Neural progenitor cell (in vitro differentiated cells): Measurements from ENCODE around the gene TYRO3. TPM values are rescaled to one million over a fixed set of nuclear protein-coding genes. Genes with fewer than 3 reads are reported as not detected.
"Not testable (repeated sequence)": the region's sequence is repeated elsewhere in the genome, so short reads cannot be mapped to it uniquely, and the experiment has no call there.

Experiments
- DNase-seq: peaks from one replicate; pipeline ENCODE4 v3.0.0-alpha.2; 2016; ENCODE audit warnings: low spot score
- H2AFZ ChIP-seq: fragments of 200-600 bp; sonication (generic); replicated peaks from 2 replicates; pipeline ENCODE4 v1.6.1; 2016; ENCODE audit warnings: antibody characterized with exemption
- H3F3A ChIP-seq: fragments of 200-600 bp; sonication (generic); 2 replicates; pipeline ENCODE4 v1.6.1; 2016; ENCODE audit warnings: antibody characterized with exemption, low read depth
- H3K27ac ChIP-seq: fragments of 200-600 bp; sonication (generic); 2 replicates; pipeline ENCODE4 v1.5.1; 2016; ENCODE audit warnings: mild to moderate bottlenecking
- H3K27me3 ChIP-seq: fragments of 200-600 bp; sonication (generic); 2 replicates; pipeline ENCODE4 v1.6.1; 2016; ENCODE audit warnings: mild to moderate bottlenecking, moderate library complexity
- H3K36me3 ChIP-seq: fragments of 200-600 bp; sonication (generic); 2 replicates; pipeline ENCODE4 v1.5.1; 2016
- H3K4me1 ChIP-seq: fragments of 200-600 bp; sonication (generic); 2 replicates; pipeline ENCODE4 v1.6.1; 2016; ENCODE audit warnings: mixed run types
- H3K4me2 ChIP-seq: fragments of 200-600 bp; sonication (generic); 2 replicates; pipeline ENCODE4 v1.6.1; 2016
- H3K4me3 ChIP-seq: fragments of 200-600 bp; sonication (generic); 2 replicates; pipeline ENCODE4 v1.5.1; 2016
- H3K79me2 ChIP-seq: fragments of 200-600 bp; sonication (generic); 2 replicates; pipeline ENCODE4 v1.6.1; 2016; ENCODE audit warnings: low read depth
- H3K9ac ChIP-seq: fragments of 200-600 bp; sonication (generic); 2 replicates; pipeline ENCODE4 v1.6.1; 2016
- H3K9me3 ChIP-seq: fragments of 200-600 bp; sonication (generic); 2 replicates; pipeline ENCODE4 v1.5.1; 2016; ENCODE audit warnings: low read depth
- H4K20me1 ChIP-seq: fragments of 200-600 bp; sonication (generic); 2 replicates; pipeline ENCODE4 v1.6.1; 2016; ENCODE audit warnings: low read depth
- H3K27ac Mint-ChIP-seq: 3 replicates; pipeline ENCODE4 v1.8.0; 2021; ENCODE audit warnings: mixed read lengths
- H3K27me3 Mint-ChIP-seq: 2 replicates; pipeline ENCODE4 v1.8.0; 2022; ENCODE audit warnings: low read depth, mild to moderate bottlenecking, inconsistent platforms, moderate library complexity, mixed read lengths; ENCODE audit not compliant: insufficient read depth
- H3K36me3 Mint-ChIP-seq: 3 replicates; pipeline ENCODE4 v1.8.0; 2021; ENCODE audit warnings: mixed read lengths
- H3K4me1 Mint-ChIP-seq: 3 replicates; pipeline ENCODE4 v1.8.0; 2021; ENCODE audit warnings: mixed read lengths
- H3K4me3 Mint-ChIP-seq: 3 replicates; pipeline ENCODE4 v1.8.0; 2021; ENCODE audit warnings: mild to moderate bottlenecking, moderate library complexity, mixed read lengths
- H3K9me3 Mint-ChIP-seq: 3 replicates; pipeline ENCODE4 v1.8.0; 2020; ENCODE audit warnings: mixed read lengths
- EZH2 ChIP-seq: fragments of 200-600 bp; sonication (generic); IDR thresholded peaks from 2 replicates; pipeline ENCODE4 v1.6.1; 2017; ENCODE audit warnings: antibody characterized with exemption, mild to moderate bottlenecking, moderate library complexity
- EZH2phosphoT487 ChIP-seq: fragments of 200-600 bp; sonication (generic); IDR thresholded peaks from 2 replicates; pipeline ENCODE4 v1.6.1; 2017; ENCODE audit warnings: antibody characterized with exemption
- total RNA-seq: library from RNA; depleted of rRNA; stranded (reverse); fragments of >200 nt; gene quantifications from 2 replicates; pipeline ENCODE4 v1.2.3, GENCODE V29; 2015; ENCODE audit warnings: low replicate concordance
- TF ChIP-seq, protein P1 (sequence below): fragments of 200-600 bp; sonication (generic); IDR thresholded peaks from 2 replicates; pipeline ENCODE4 v1.5.1; 2017; ENCODE audit warnings: antibody characterized with exemption, mild to moderate bottlenecking

Gene TYRO3
- total RNA-seq, 1 donor from 2014 or later: 59.1 TPM

- H3K4me2 ChIP-seq, H3K9me3 ChIP-seq, H2AFZ ChIP-seq, H3K27ac ChIP-seq, H3K79me2 ChIP-seq, H3K27ac Mint-ChIP-seq, H3K4me3 ChIP-seq, H3K4me1 ChIP-seq, H3K27me3 Mint-ChIP-seq, H3F3A ChIP-seq, H3K27me3 ChIP-seq, DNase-seq, H4K20me1 ChIP-seq, H3K4me1 Mint-ChIP-seq, H3K9me3 Mint-ChIP-seq, H3K36me3 ChIP-seq, H3K9ac ChIP-seq, H3K4me3 Mint-ChIP-seq, H3K36me3 Mint-ChIP-seq: not testable (repeated sequence)
These were observed 33.7 kb downstream of the TYRO3 start for GRCh38 chr15:41592718-41593117.

- TF ChIP-seq EZH2phosphoT487: no peak
- TF ChIP-seq, protein P1, sequence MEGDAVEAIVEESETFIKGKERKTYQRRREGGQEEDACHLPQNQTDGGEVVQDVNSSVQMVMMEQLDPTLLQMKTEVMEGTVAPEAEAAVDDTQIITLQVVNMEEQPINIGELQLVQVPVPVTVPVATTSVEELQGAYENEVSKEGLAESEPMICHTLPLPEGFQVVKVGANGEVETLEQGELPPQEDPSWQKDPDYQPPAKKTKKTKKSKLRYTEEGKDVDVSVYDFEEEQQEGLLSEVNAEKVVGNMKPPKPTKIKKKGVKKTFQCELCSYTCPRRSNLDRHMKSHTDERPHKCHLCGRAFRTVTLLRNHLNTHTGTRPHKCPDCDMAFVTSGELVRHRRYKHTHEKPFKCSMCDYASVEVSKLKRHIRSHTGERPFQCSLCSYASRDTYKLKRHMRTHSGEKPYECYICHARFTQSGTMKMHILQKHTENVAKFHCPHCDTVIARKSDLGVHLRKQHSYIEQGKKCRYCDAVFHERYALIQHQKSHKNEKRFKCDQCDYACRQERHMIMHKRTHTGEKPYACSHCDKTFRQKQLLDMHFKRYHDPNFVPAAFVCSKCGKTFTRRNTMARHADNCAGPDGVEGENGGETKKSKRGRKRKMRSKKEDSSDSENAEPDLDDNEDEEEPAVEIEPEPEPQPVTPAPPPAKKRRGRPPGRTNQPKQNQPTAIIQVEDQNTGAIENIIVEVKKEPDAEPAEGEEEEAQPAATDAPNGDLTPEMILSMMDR: no peak
- TF ChIP-seq EZH2: no peak
- H3K27ac Mint-ChIP-seq: no peak overlapping the region
- H3K9me3 ChIP-seq: no peaks in the 10 kb centered on the region
- no peaks in the 10 kb centered on the region for H3K27me3 ChIP-seq
- H3K4me3 ChIP-seq: no peak overlapping the region
- H3F3A ChIP-seq: no peaks in the 10 kb centered on the region
- no peaks in the 10 kb centered on the region for H3K9me3 Mint-ChIP-seq
- H3K4me1 ChIP-seq: no peaks in the 10 kb centered on the region
- H3K4me3 Mint-ChIP-seq: no peak overlapping the region
- no peaks in the 10 kb centered on the region for H3K36me3 ChIP-seq
- peaks cover 11% of the 10 kb centered on the region for H3K27me3 Mint-ChIP-seq
- H2AFZ ChIP-seq: no peak overlapping the region
- H3K36me3 Mint-ChIP-seq: no peaks in the 10 kb centered on the region
- no peaks in the 10 kb centered on the region for H4K20me1 ChIP-seq
- H3K27ac ChIP-seq: no peak overlapping the region
- no peaks in the 10 kb centered on the region for H3K79me2 ChIP-seq
- no peak for DNase-seq
- no peak overlapping the region for H3K9ac ChIP-seq
- H3K4me1 Mint-ChIP-seq: no peaks in the 10 kb centered on the region
- H3K4me2 ChIP-seq: no peak overlapping the region
These were observed 36.1 kb downstream of the TYRO3 start for GRCh38 chr15:41594801-41595746.

DNA sequence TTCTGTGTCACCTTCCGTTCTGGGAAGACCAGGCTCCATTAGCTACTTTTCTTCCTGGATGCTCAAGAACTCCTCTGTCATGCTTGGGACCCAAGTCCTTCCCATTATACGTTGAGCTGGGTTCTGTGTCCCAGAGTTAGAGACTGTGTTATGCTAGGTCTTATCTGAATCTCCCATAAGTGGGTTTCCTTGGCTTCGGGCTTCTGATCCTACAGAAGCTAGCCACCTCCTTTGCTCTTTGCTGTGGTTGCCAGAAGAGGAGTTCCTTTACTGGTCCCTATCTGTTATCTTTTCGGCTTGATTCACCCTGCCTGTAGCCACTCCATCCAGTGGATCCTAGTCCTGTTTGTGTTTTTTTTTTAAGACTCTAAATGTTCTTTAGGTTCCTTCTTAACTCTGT is 38.0 kb downstream of the TYRO3 start:
- H3K36me3 Mint-ChIP-seq: no peaks in the 10 kb centered on the region
- Histone ChIP-seq H3K27ac (no peak overlapping the region), H3K4me3 (no peak overlapping the region), H3K4me2 (no peak overlapping the region), H3K4me1 (no peaks in the 10 kb centered on the region), H3K9ac (no peak overlapping the region), H3K79me2 (no peaks in the 10 kb centered on the region), H3K36me3 (no peaks in the 10 kb centered on the region), H4K20me1 (no peaks in the 10 kb centered on the region), H3K27me3 (no peaks in the 10 kb centered on the region), H2AFZ (no peak overlapping the region), H3K9me3 (no peaks in the 10 kb centered on the region), H3F3A (no peaks in the 10 kb centered on the region)
- TF ChIP-seq EZH2phosphoT487 (no peak), EZH2 (no peak)
- TF ChIP-seq, protein P1: no peak
- H3K27ac Mint-ChIP-seq: no peak overlapping the region
- H3K4me3 Mint-ChIP-seq: no peak overlapping the region
- DNase-seq: no peak
- H3K27me3 Mint-ChIP-seq: peaks cover 11% of the 10 kb centered on the region
- no peaks in the 10 kb centered on the region for H3K9me3 Mint-ChIP-seq
- no peaks in the 10 kb centered on the region for H3K4me1 Mint-ChIP-seq

GRCh38 chr15:41597787-41598186 is 38.8 kb downstream of the TYRO3 start:
- H3K27me3 ChIP-seq: no peaks in the 10 kb centered on the region
- no peak overlapping the region for H2AFZ ChIP-seq
- Mint-ChIP-seq H3K36me3 (no peaks in the 10 kb centered on the region), H3K4me3 (no peak overlapping the region), H3K4me1 (no peaks in the 10 kb centered on the region), H3K9me3 (no peaks in the 10 kb centered on the region), H3K27ac (no peak overlapping the region), H3K27me3 (peaks cover 8% of the 10 kb centered on the region)
- H3K79me2 ChIP-seq: no peaks in the 10 kb centered on the region
- H3K27ac ChIP-seq: no peak overlapping the region
- TF ChIP-seq EZH2 (no peak), EZH2phosphoT487 (no peak)
- TF ChIP-seq, protein P1: no peak
- H3K4me2 ChIP-seq: no peak overlapping the region
- no peak for DNase-seq
- no peaks in the 10 kb centered on the region for H3K4me1 ChIP-seq
- no peaks in the 10 kb centered on the region for H3F3A ChIP-seq
- H3K9ac ChIP-seq: no peak overlapping the region
- H3K36me3 ChIP-seq: no peaks in the 10 kb centered on the region
- H3K9me3 ChIP-seq: no peaks in the 10 kb centered on the region
- no peak overlapping the region for H3K4me3 ChIP-seq
- no peaks in the 10 kb centered on the region for H4K20me1 ChIP-seq
